Hepatocyte (in vitro differentiated cells): ENCODE results near the gene LRRC26. TPM values are rescaled to one million over a fixed set of nuclear protein-coding genes. Genes with fewer than 3 reads are reported as not detected.

Experiments
- DNase-seq: peaks from one replicate; pipeline ENCODE4 v3.0.0-alpha.2; 2016; ENCODE audit warnings: low spot score
- H2AFZ ChIP-seq: fragments of 200-600 bp; sonication (generic); 2 replicates; pipeline ENCODE4 v1.6.0; 2016; ENCODE audit warnings: antibody characterized with exemption, mild to moderate bottlenecking
- H3K27ac ChIP-seq: fragments of 200-600 bp; sonication (generic); 2 replicates; pipeline ENCODE4 v1.5.1; 2016; ENCODE audit warnings: mild to moderate bottlenecking
- H3K27me3 ChIP-seq: fragments of 200-600 bp; sonication (generic); 2 replicates; pipeline ENCODE4 v1.6.1; 2016
- H3K36me3 ChIP-seq: fragments of 200-600 bp; sonication (generic); replicated peaks from 2 replicates; pipeline ENCODE4 v1.5.1; 2016; ENCODE audit warnings: low read depth; ENCODE audit not compliant: insufficient read depth
- H3K4me1 ChIP-seq: fragments of 200-600 bp; sonication (generic); 2 replicates; pipeline ENCODE4 v1.5.1; 2016; ENCODE audit warnings: mild to moderate bottlenecking, moderate library complexity; ENCODE audit not compliant: insufficient read depth
- H3K4me2 ChIP-seq: fragments of 200-600 bp; sonication (generic); 2 replicates; pipeline ENCODE4 v1.6.0; 2016
- H3K4me3 ChIP-seq: fragments of 200-600 bp; sonication (generic); 2 replicates; pipeline ENCODE4 v1.5.1; 2016; ENCODE audit warnings: mild to moderate bottlenecking
- H3K79me2 ChIP-seq: fragments of 200-600 bp; sonication (generic); 2 replicates; pipeline ENCODE4 v1.6.0; 2017; ENCODE audit warnings: mild to moderate bottlenecking
- H3K9me2 ChIP-seq: fragments of 200-600 bp; sonication (generic); replicated peaks from 2 replicates; pipeline ENCODE4 v1.6.0; 2017; ENCODE audit warnings: mild to moderate bottlenecking; ENCODE audit not compliant: insufficient read depth
- H3K9me3 ChIP-seq: fragments of 200-600 bp; sonication (generic); 2 replicates; pipeline ENCODE4 v1.5.1; 2016; ENCODE audit warnings: low read depth, mild to moderate bottlenecking
- H4K20me1 ChIP-seq: fragments of 200-600 bp; sonication (generic); 2 replicates; pipeline ENCODE4 v1.6.0; 2016; ENCODE audit warnings: mild to moderate bottlenecking; ENCODE audit not compliant: insufficient read depth, poor library complexity, severe bottlenecking
- CTCF ChIP-seq: fragments of 200-600 bp; sonication (generic); IDR thresholded peaks from 2 replicates; pipeline ENCODE4 v1.5.1; 2016; ENCODE audit warnings: antibody characterized with exemption, mild to moderate bottlenecking; ENCODE audit not compliant: poor library complexity
- EZH2 ChIP-seq: fragments of 200-600 bp; sonication (generic); IDR thresholded peaks from 2 replicates; pipeline ENCODE4 v1.6.1; 2016; ENCODE audit warnings: antibody characterized with exemption, mild to moderate bottlenecking, borderline replicate concordance
- EZH2phosphoT487 ChIP-seq: fragments of 200-600 bp; sonication (generic); IDR thresholded peaks from one replicate; pipeline ENCODE4 v1.6.1; 2018; ENCODE audit warnings: antibody characterized with exemption, mild to moderate bottlenecking, low read depth, moderate library complexity; ENCODE audit not compliant: unreplicated experiment, severe bottlenecking
- WGBS: methylation state at CpG from one replicate; pipeline ENCODE4 v1.1.6; 2016; ENCODE audit warnings: low lambda C conversion rate; ENCODE audit errors: missing lambda C conversion rate; 5-methylcytosine and 5-hydroxymethylcytosine counted together
- polyA plus RNA-seq: library from polyadenylated mRNA; unstranded; fragments of >200 nt; fragmentation: Nextera tagmentation; extraction: Ambion mirVana; gene quantifications from 2 replicates; pipeline ENCODE4 v1.2.1, GENCODE V29; 2016
- total RNA-seq: library from RNA; depleted of rRNA; stranded (reverse); fragments of >200 nt; gene quantifications from 2 replicates; pipeline ENCODE4 v1.2.3, GENCODE V29; 2014

Gene LRRC26
- total and polyA plus RNA-seq, 2 experiments from 2014 or later: 0.73 to 2.6 TPM

- no peak for TF ChIP-seq EZH2
- no peak for TF ChIP-seq CTCF
- no peaks in the 10 kb centered on the region for H3K9me2 ChIP-seq
- WGBS: 72% methylated on average over 15 of the region's 34 CpGs
- H3K4me1 ChIP-seq: no peaks in the 10 kb centered on the region
- no peak for DNase-seq
- H3K27ac ChIP-seq: no peak overlapping the region
- H3K4me2 ChIP-seq: no peak overlapping the region
- no peaks in the 10 kb centered on the region for H3K9me3 ChIP-seq
- H3K36me3 ChIP-seq: no peaks in the 10 kb centered on the region
- H3K27me3 ChIP-seq: peaks cover 9% of the 10 kb centered on the region
- H2AFZ ChIP-seq: no peak overlapping the region
- no peaks in the 10 kb centered on the region for H3K79me2 ChIP-seq
- no peaks in the 10 kb centered on the region for H4K20me1 ChIP-seq
- H3K4me3 ChIP-seq: no peak overlapping the region
Measured at GRCh38 chr9:137150617-137151457, 19.0 kb downstream of the LRRC26 start.

GRCh38 chr9:137149942-137150616 lies 19.8 kb downstream of the LRRC26 start:
- H3K4me2 ChIP-seq: no peak overlapping the region
- H3K27me3 ChIP-seq: peaks cover 4% of the 10 kb centered on the region
- H3K4me1 ChIP-seq: no peaks in the 10 kb centered on the region
- H3K27ac ChIP-seq: no peak overlapping the region
- H2AFZ ChIP-seq: no peak overlapping the region
- DNase-seq: no peak
- no peaks in the 10 kb centered on the region for H3K36me3 ChIP-seq
- no peaks in the 10 kb centered on the region for H3K9me3 ChIP-seq
- TF ChIP-seq CTCF: no peak
- TF ChIP-seq EZH2phosphoT487: no peak
- TF ChIP-seq EZH2: no peak
- H3K4me3 ChIP-seq: no peak overlapping the region
- H3K79me2 ChIP-seq: no peaks in the 10 kb centered on the region
- H4K20me1 ChIP-seq: no peaks in the 10 kb centered on the region
- H3K9me2 ChIP-seq: no peaks in the 10 kb centered on the region
- WGBS: 78% methylated on average over 18 of the region's 20 CpGs

- Histone ChIP-seq H2AFZ (no peak overlapping the region), H3K36me3 (no peaks in the 10 kb centered on the region), H3K9me2 (no peaks in the 10 kb centered on the region), H3K4me2 (no peak overlapping the region), H3K4me3 (no peak overlapping the region), H3K4me1 (no peaks in the 10 kb centered on the region), H3K9me3 (no peaks in the 10 kb centered on the region), H3K27me3 (peaks cover 4% of the 10 kb centered on the region), H3K79me2 (no peaks in the 10 kb centered on the region), H4K20me1 (no peaks in the 10 kb centered on the region), H3K27ac (no peak overlapping the region)
- no peak for TF ChIP-seq EZH2
- TF ChIP-seq EZH2phosphoT487: no peak
- TF ChIP-seq CTCF: no peak
- no peak for DNase-seq
- 77% methylated on average over 5 of the region's 5 CpGs for WGBS
Measured at GRCh38 chr9:137149363-137149762, 20.5 kb downstream of the LRRC26 start.
